Upper lobe of right lung (tissue), 1 donor: ENCODE data around the gene KIF1A. TPM values are rescaled to one million over a fixed set of nuclear protein-coding genes. Genes with fewer than 3 reads are reported as not detected.
A peak's percentile ranks its signal among the peaks of the same experiment; 100 is the strongest.

Source experiments
- ATAC-seq: fragments of 200-7000 bp; cut with Tn5 transposase; one replicate; pipeline ENCODE4 v1.9.1; 2020; ENCODE audit warnings: mild to moderate bottlenecking, moderate library complexity
- DNase-seq: peaks from one replicate; pipeline ENCODE4 v3.0.0-alpha.2; 2020
- H3K27ac ChIP-seq: fragments of 200-600 bp; one replicate; pipeline ENCODE4 v1.8.0; 2022
- H3K27me3 ChIP-seq: fragments of 200-600 bp; one replicate; pipeline ENCODE4 v1.8.0; 2022; ENCODE audit warnings: mild to moderate bottlenecking
- H3K36me3 ChIP-seq: fragments of 200-600 bp; one replicate; pipeline ENCODE4 v1.8.0; 2022
- H3K4me1 ChIP-seq: fragments of 200-600 bp; one replicate; pipeline ENCODE4 v1.8.0; 2022
- H3K4me3 ChIP-seq: fragments of 200-600 bp; one replicate; pipeline ENCODE4 v1.8.0; 2022; ENCODE audit warnings: mild to moderate bottlenecking
- H3K9me3 ChIP-seq: fragments of 200-600 bp; one replicate; pipeline ENCODE4 v1.8.0; 2022
- intact Hi-C: fragments of 100-400 bp; cut with DNase I; formaldehyde crosslinking; loops from one replicate; pipeline ENCODE4 v1.11.0; 2022
- total RNA-seq: library from RNA; stranded (reverse); fragmentation: NEBNext Ultra II Directional; extraction: Animal tissue kit (Norgen Biotek cat#: 25700); gene quantifications from one replicate; pipeline ENCODE4 v1.2.1, GENCODE V29; 2021
- TF ChIP-seq, protein P1 (sequence below): fragments of 200-600 bp; IDR thresholded peaks from one replicate; pipeline ENCODE4 v1.8.0; 2022; ENCODE audit warnings: antibody characterized with exemption
- donor health status: DM: no; HTN: yes; CAD: no; lungs with severe emphysema.

KIF1A gene
- total RNA-seq, 1 donor from 2014 or later: 0.81 TPM

- H3K4me1 ChIP-seq: no peaks in the 10 kb centered on the region
- no peaks in the 10 kb centered on the region for H3K36me3 ChIP-seq
- H3K27me3 ChIP-seq: peaks cover 7% of the 10 kb centered on the region
- no peak overlapping the region for H3K27ac ChIP-seq
- no peaks in the 10 kb centered on the region for H3K9me3 ChIP-seq
- H3K4me3 ChIP-seq: no peak overlapping the region
- intact Hi-C loops: no loop called here
- TF ChIP-seq, protein P1, sequence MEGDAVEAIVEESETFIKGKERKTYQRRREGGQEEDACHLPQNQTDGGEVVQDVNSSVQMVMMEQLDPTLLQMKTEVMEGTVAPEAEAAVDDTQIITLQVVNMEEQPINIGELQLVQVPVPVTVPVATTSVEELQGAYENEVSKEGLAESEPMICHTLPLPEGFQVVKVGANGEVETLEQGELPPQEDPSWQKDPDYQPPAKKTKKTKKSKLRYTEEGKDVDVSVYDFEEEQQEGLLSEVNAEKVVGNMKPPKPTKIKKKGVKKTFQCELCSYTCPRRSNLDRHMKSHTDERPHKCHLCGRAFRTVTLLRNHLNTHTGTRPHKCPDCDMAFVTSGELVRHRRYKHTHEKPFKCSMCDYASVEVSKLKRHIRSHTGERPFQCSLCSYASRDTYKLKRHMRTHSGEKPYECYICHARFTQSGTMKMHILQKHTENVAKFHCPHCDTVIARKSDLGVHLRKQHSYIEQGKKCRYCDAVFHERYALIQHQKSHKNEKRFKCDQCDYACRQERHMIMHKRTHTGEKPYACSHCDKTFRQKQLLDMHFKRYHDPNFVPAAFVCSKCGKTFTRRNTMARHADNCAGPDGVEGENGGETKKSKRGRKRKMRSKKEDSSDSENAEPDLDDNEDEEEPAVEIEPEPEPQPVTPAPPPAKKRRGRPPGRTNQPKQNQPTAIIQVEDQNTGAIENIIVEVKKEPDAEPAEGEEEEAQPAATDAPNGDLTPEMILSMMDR: no peak
- DNase-seq (peak; percentile 41), ATAC-seq (no peak)
Observed at GRCh38 chr2:240806006-240806405, 14.0 kb downstream of the KIF1A start.

- Histone ChIP-seq H3K27ac (no peak overlapping the region), H3K4me1 (no peaks in the 10 kb centered on the region), H3K4me3 (no peak overlapping the region), H3K9me3 (no peaks in the 10 kb centered on the region), H3K36me3 (no peaks in the 10 kb centered on the region), H3K27me3 (peaks cover 22% of the 10 kb centered on the region)
- intact Hi-C loops: no loop called here
- no peak for DNase-seq
- no peak for ATAC-seq
- TF ChIP-seq, protein P1: no peak
Observed at GRCh38 chr2:240803191-240803590, 16.8 kb downstream of the KIF1A start.

DNA sequence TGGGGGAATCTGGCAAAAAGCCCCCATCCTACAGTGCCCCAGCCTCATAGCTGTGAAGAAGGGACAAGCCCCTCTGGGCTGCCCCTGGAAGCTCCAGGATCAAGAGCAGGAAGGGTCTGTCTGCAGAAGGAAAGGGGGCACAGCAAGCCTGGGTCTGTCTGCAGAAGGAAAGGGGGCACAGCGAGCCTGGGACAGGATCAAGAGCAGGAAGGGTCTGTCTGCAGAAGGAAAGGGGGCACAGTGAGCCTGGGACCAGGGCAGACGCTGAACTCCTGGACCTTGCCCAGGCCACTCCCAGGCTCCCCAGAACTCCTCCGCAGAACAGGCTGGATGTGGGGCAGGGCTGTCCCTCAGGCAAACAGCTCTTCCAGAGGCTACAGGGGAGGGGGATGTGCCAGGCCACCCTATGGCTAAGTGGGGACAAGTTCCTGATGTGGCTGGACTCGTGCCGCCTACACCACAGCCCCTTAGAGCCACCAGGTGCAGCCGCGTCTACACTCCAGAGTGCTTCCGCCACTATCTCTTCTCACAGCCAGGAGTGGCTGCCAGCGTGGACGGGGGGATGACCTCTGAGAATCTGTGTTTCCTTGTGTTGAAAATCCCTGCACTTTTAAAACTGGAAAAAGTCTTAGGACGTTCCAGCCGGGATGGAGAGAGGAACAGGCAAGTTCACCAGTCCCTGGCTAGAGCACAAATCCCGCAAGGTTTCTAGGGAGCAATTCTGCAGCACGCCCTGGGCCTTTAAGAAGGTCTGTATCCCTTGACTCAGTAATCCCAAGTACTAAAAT lies 20.8 kb downstream of the KIF1A start:
- no peaks in the 10 kb centered on the region for H3K4me1 ChIP-seq
- intact Hi-C loops: no loop called here
- DNase-seq (peak; percentile 47), ATAC-seq (no peak)
- no peak overlapping the region for H3K4me3 ChIP-seq
- H3K27ac ChIP-seq: no peak overlapping the region
- TF ChIP-seq, protein P1: no peak
- H3K27me3 ChIP-seq: peaks cover 34% of the 10 kb centered on the region
- H3K9me3 ChIP-seq: no peaks in the 10 kb centered on the region
- H3K36me3 ChIP-seq: no peaks in the 10 kb centered on the region

GRCh38 chr2:240798327-240798905 lies 21.6 kb downstream of the KIF1A start:
- DNase-seq: peak; percentile 23
- no peak for ATAC-seq

DNA sequence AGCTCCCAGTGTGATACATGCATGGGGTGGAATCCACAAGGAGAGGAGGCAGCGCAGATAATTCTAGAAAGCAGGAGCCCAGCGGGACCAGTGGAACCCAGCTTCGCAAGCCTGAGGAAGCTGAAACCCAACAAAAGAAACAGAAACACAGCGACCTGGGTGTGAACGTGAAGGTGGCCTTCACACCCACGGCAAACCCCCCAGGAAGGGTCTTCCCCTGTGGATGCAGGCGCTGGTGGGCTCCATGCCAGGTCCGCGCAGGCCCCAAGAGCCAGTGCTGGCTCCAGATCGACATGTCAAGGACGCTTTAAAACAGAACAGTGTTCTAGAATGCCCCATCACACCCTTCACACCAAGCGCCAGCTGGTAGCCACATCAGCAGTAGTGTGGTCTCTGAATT lies 22.1 kb downstream of the KIF1A start:
- Histone ChIP-seq H3K27me3 (peaks cover 34% of the 10 kb centered on the region), H3K27ac (no peak overlapping the region), H3K4me3 (no peak overlapping the region), H3K4me1 (no peaks in the 10 kb centered on the region), H3K36me3 (no peaks in the 10 kb centered on the region), H3K9me3 (no peaks in the 10 kb centered on the region)
- ATAC-seq (no peak), DNase-seq (no peak)
- TF ChIP-seq, protein P1: no peak
- intact Hi-C loops: no loop called here

More at GRCh38 chr2:240798327-240798905, 21.6 kb downstream of the KIF1A start:
- TF ChIP-seq, protein P1: no peak
- Histone ChIP-seq H3K9me3 (no peaks in the 10 kb centered on the region), H3K4me3 (no peak overlapping the region), H3K27me3 (peaks cover 34% of the 10 kb centered on the region), H3K27ac (no peak overlapping the region), H3K4me1 (no peaks in the 10 kb centered on the region), H3K36me3 (no peaks in the 10 kb centered on the region)
- intact Hi-C loops: no loop called here
